Inflammatory macrophage treated with lipopolysaccharide for 1 hour (primary cell): ENCODE data around the gene PSMD6.

Experiments
- DNase-seq, 2 donors: peaks; one replicate each; pipeline ENCODE4 v3.0.0-alpha.2; 2020 to 2022

The PSMD6 gene

GRCh38 chr3:64008487-64009351, 14.6 kb downstream of the PSMD6 start:
- DNase-seq: no peak

GRCh38 chr3:64008017-64008416, 15.3 kb downstream of the PSMD6 start:
- peak in 1 of 2 donors; percentile 3 for DNase-seq

- DNase-seq: no peak
These were observed 19.7 kb downstream of the PSMD6 start for GRCh38 chr3:64003589-64003988.

GRCh38 chr3:64002233-64002632, 21.1 kb downstream of the PSMD6 start:
- no peak for DNase-seq

GRCh38 chr3:64000453-64001055, 22.7 kb downstream of the PSMD6 start:
- DNase-seq: no peak

GRCh38 chr3:63998852-63999754, 24.2 kb downstream of the PSMD6 start:
- no peak for DNase-seq

- peak; percentile 94 to 95 for DNase-seq
These were observed 28.2 kb downstream of the PSMD6 start for GRCh38 chr3:63995086-63995485.

GRCh38 chr3:63993653-63994079, 29.6 kb downstream of the PSMD6 start:
- DNase-seq: peak; percentile 70 to 74

GRCh38 chr3:63992516-63993209, 30.6 kb downstream of the PSMD6 start:
- DNase-seq: peak; percentile 44 to 63

- DNase-seq: no peak
These were observed 31.6 kb downstream of the PSMD6 start for GRCh38 chr3:63991666-63992065.

GRCh38 chr3:63990733-63991132, 32.6 kb downstream of the PSMD6 start:
- DNase-seq: no peak

GRCh38 chr3:63990204-63990603, 33.1 kb downstream of the PSMD6 start:
- DNase-seq: no peak

- DNase-seq: no peak
These were observed 34.4 kb downstream of the PSMD6 start for GRCh38 chr3:63988943-63989342.

- no peak for DNase-seq
These were observed 36.5 kb downstream of the PSMD6 start for GRCh38 chr3:63986831-63987230.

GRCh38 chr3:63986146-63986545, 37.1 kb downstream of the PSMD6 start:
- DNase-seq: no peak

- no peak for DNase-seq
These were observed 38.9 kb downstream of the PSMD6 start for GRCh38 chr3:63984391-63984790.

- DNase-seq: no peak
These were observed 41.3 kb downstream of the PSMD6 start for GRCh38 chr3:63981980-63982379.

GRCh38 chr3:63980830-63981498, 42.3 kb downstream of the PSMD6 start:
- DNase-seq: no peak

GRCh38 chr3:63980019-63980418, 43.3 kb downstream of the PSMD6 start:
- DNase-seq: no peak

GRCh38 chr3:63979093-63979885, 44.0 kb downstream of the PSMD6 start:
- peak; percentile 37 to 42 for DNase-seq

GRCh38 chr3:63977893-63978292, 45.4 kb downstream of the PSMD6 start:
- no peak for DNase-seq
